PC-3 (cell line): ENCODE data around the gene GAB4.

Source experiments
- CTCF ChIP-seq: fragments of 300-600 bp; sonication (generic); conservative IDR thresholded peaks from 2 replicates; pipeline ENCODE4 v1.5.1; 2017; ENCODE audit warnings: antibody characterized with exemption, low read depth, mild to moderate bottlenecking, low read length
- EZH2 ChIP-seq: fragments of 300-600 bp; sonication (generic); IDR thresholded peaks from one replicate; pipeline ENCODE4 v1.6.1; 2017; ENCODE audit warnings: antibody characterized with exemption, mild to moderate bottlenecking, low read length; ENCODE audit not compliant: unreplicated experiment

GRCh38 chr22:16989915-16990314 lies 18.1 kb downstream of the GAB4 start:
- no peak for TF ChIP-seq EZH2
- TF ChIP-seq CTCF = no peak
